Measurements from ENCODE around the gene SMCO4. TPM values are rescaled to one million over a fixed set of nuclear protein-coding genes. Genes with fewer than 3 reads are reported as not detected.
A peak's percentile ranks its signal among the peaks of the same experiment; 100 is the strongest.

Gene SMCO4
- total and polyA plus RNA-seq, 2 of the 8 experiments (the other 6 are each of a cell fraction or from before 2014, with no cell fraction given), result 33.2 to 53.9 TPM

DNA sequence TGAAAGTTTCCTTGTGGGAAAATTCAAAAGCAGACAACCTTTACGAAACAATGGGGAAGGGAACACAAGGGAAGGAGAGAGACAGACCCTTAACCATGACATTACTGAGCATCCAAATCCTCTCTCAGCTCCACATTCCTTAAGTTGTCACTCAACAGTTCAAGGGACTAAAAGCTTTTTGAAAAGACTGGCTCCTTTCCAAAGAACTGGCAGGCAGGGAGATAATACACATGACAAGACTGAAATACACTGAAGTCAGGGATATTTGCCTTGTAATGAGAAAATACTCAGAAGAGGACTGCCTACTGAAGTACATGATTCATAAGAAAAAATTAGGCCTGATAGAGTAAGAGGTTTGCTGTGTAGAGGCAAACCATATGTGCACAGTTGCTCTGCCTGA is 69.1 kb downstream of the SMCO4 start:
- no peak overlapping the region for H2BK20ac ChIP-seq (ENCODE audit: low read length)
- no peak overlapping the region for H3K4ac ChIP-seq (replicated peaks; ENCODE audit: insufficient read length, low read depth, low read length)
- no peaks in the 10 kb centered on the region for H4K20me1 ChIP-seq (replicated peaks in 1 of 2; ENCODE audit: control insufficient read depth in 1 of 2, insufficient read depth in 2 of 2, low read length in 2 of 2)
- TF ChIP-seq EP300 (IDR thresholded peaks at IDR 0.05; ENCODE audit: borderline replicate concordance in 1 of 2, low read depth in 2 of 2, low read length in 2 of 2), result no peak
- H3K79me2 ChIP-seq (ENCODE audit: control insufficient read depth in 1 of 2, insufficient read depth in 2 of 2, low read length in 2 of 2), result no peaks in the 10 kb centered on the region
- H2AK5ac ChIP-seq (ENCODE audit: low read depth, low read length), result no peak overlapping the region
- no peak overlapping the region for H2BK5ac ChIP-seq (ENCODE audit: low read depth, low read length)
- H4K91ac ChIP-seq (replicated peaks; ENCODE audit: insufficient read length, low read length), result no peak overlapping the region
- no peaks in the 10 kb centered on the region for H3K27me3 ChIP-seq (replicated peaks in 1 of 4; ENCODE audit: control insufficient read depth in 3 of 4, extremely low read depth in 1 of 4, insufficient read depth in 3 of 4, low read length in 3 of 4)
- H3K4me2 ChIP-seq (ENCODE audit: insufficient read depth in 1 of 2, low read depth in 2 of 2, low read length in 2 of 2), result no peak overlapping the region
- peaks cover 10 to 18% (median 17%) of the 10 kb centered on the region in 4 experiments for H3K4me1 ChIP-seq (replicated peaks in 1 of 4; ENCODE audit: control insufficient read depth in 3 of 4, insufficient read depth in 4 of 4, low read length in 3 of 4)
- no peaks in the 10 kb centered on the region for H3K79me1 ChIP-seq (ENCODE audit: low read depth, low read length)
- H3K36me3 ChIP-seq (ENCODE audit: control insufficient read depth in 2 of 4, insufficient read depth in 4 of 4, low read length in 3 of 4), result peaks cover 0 to 5% (median 0%) of the 10 kb centered on the region in 4 experiments; a peak in 1 of 8 replicates
- H3K4me3 ChIP-seq (ENCODE audit: extremely low read depth in 1 of 4, insufficient read depth in 2 of 4, low read depth in 3 of 4, low read length in 4 of 4), result no peak overlapping the region
- WGBS, 2 experiments (ENCODE audit: extremely low coverage in 1 of 2, insufficient coverage in 1 of 2, insufficient read length in 1 of 2, insufficient replicate concordance in 2 of 2, low coverage in 1 of 2, low lambda C conversion rate in 2 of 2, missing lambda C conversion rate in 1 of 2), result 100% methylated on average over 1 of the region's 1 CpG; no CpG with 5 or more reads in 1 of the 2 experiments
- no peak overlapping the region for H3K18ac ChIP-seq (ENCODE audit: extremely low read depth, low read length)
- ChIA-PET POLR2A (ENCODE audit: partially characterized antibody) (no interaction called here), CTCF (ENCODE audit: partially characterized antibody) (interaction anchor here (0.6 to 1.8 kb wide), 3 partner anchors 29 to 239 kb away, joined by 3 to 4 read pairs (median 4); no protein-coding TSS in a partner anchor)
- H3K27ac ChIP-seq (ENCODE audit: low read depth, low read length), result no peak overlapping the region
- no peak overlapping the region for H2BK15ac ChIP-seq (ENCODE audit: low read length)
- no peak overlapping the region for H2BK12ac ChIP-seq (ENCODE audit: low read depth, low read length)
- no peaks in the 10 kb centered on the region for H3K23me2 ChIP-seq (ENCODE audit: low read depth, low read length)
- H3K9ac ChIP-seq (replicated peaks in 1 of 4; ENCODE audit: extremely low read depth in 1 of 4, low read depth in 3 of 4, low read length in 3 of 4), result no peak overlapping the region
- H3K23ac ChIP-seq (ENCODE audit: insufficient read length), result no peak overlapping the region
- no peak overlapping the region for H4K8ac ChIP-seq (ENCODE audit: extremely low read depth, insufficient read depth, low read length)
- H4K5ac ChIP-seq (ENCODE audit: insufficient read length, low read depth, low read length), result no peak overlapping the region
- FAIRE-seq (peak; percentile 24), DNase-seq (ENCODE audit: low read depth in 1 of 2, low spot score in 2 of 2) (no peak)
- H3K9me3 ChIP-seq (ENCODE audit: insufficient read depth in 2 of 2, low read depth in 1 of 2, low read length in 1 of 2), result peaks cover 6 to 7% of the 10 kb centered on the region in 2 experiments; a peak in 2 of 4 replicates
- no peak overlapping the region for H3K56ac ChIP-seq (replicated peaks; ENCODE audit: insufficient read length, low read depth, low read length)
- H2AFZ ChIP-seq (ENCODE audit: low read length), result no peak overlapping the region
- H3K14ac ChIP-seq (ENCODE audit: insufficient read length), result no peak overlapping the region
- H2BK120ac ChIP-seq (replicated peaks; ENCODE audit: low read depth, low read length), result no peak overlapping the region
